ENCODE data around the gene CLDN14.

DNA sequence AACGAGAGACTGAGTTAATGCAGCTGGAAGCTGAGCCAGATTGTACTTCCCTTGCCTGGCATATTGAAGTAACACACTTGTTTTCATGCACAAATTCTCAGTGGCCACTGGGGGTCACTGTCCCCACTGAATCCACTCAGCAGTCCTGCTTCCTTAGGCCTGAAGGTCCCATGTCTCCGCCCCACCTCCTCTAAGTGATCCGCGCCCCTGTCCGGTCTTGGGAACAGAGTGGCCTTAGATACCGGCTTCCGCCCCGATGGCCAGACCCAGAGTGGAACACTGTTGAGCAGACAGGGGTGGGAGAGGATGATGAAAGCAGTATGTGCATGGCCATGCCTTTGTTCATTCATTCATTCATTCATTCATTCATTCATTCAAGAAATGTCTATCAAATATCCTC lies 59.9 kb downstream of the CLDN14 start:
- TF ChIP-seq, protein P1, sequence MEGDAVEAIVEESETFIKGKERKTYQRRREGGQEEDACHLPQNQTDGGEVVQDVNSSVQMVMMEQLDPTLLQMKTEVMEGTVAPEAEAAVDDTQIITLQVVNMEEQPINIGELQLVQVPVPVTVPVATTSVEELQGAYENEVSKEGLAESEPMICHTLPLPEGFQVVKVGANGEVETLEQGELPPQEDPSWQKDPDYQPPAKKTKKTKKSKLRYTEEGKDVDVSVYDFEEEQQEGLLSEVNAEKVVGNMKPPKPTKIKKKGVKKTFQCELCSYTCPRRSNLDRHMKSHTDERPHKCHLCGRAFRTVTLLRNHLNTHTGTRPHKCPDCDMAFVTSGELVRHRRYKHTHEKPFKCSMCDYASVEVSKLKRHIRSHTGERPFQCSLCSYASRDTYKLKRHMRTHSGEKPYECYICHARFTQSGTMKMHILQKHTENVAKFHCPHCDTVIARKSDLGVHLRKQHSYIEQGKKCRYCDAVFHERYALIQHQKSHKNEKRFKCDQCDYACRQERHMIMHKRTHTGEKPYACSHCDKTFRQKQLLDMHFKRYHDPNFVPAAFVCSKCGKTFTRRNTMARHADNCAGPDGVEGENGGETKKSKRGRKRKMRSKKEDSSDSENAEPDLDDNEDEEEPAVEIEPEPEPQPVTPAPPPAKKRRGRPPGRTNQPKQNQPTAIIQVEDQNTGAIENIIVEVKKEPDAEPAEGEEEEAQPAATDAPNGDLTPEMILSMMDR (IDR thresholded peaks at IDR 0.05 in 4 of 5, conservative IDR thresholded peaks at IDR 0.05 in 1 of 5): peak; percentile 76 to 84 (median 81)
- no peak for TF ChIP-seq POLR2A (IDR thresholded peaks at IDR 0.05)

Measured in gastrocnemius medialis (tissue), 4 donors.